ENCODE data around the gene ADAM22. TPM values are rescaled to one million over a fixed set of nuclear protein-coding genes. Genes with fewer than 3 reads are reported as not detected.

ADAM22 gene
- total and polyA plus RNA-seq, 2 donors, result 2.9 to 32.5 TPM

DNA sequence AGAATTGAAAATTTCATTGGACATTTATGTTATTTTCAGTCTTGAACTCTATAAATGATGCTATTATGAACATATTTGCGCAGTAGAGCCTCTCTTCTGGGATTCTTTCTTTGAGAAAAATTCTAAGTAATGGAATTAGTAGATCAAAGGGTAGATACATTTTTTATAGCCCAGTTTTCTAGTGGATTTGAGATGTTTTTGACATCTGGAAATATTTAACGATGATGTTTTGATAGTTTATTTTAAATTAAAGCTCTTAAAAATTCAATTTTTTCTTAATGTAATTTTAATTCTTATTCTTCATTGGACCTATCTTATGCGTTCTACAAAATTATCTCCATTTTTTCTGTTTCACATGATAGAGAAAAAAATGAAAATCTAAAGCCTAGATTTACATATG is 103.0 kb downstream of the ADAM22 start:
- H3K4me1 ChIP-seq (ENCODE audit: insufficient read depth), result no peaks in the 10 kb centered on the region
- H3K36me3 ChIP-seq (ENCODE audit: insufficient read depth), result no peaks in the 10 kb centered on the region
- no peak for DNase-seq (ENCODE audit: extremely low spot score)
- no peak overlapping the region for H3K4me3 ChIP-seq (ENCODE audit: low read depth, low read length)
- 91% methylated on average over 3 of the region's 3 CpGs for WGBS
- H3K27ac ChIP-seq (ENCODE audit: low read depth), result no peak overlapping the region

DNA sequence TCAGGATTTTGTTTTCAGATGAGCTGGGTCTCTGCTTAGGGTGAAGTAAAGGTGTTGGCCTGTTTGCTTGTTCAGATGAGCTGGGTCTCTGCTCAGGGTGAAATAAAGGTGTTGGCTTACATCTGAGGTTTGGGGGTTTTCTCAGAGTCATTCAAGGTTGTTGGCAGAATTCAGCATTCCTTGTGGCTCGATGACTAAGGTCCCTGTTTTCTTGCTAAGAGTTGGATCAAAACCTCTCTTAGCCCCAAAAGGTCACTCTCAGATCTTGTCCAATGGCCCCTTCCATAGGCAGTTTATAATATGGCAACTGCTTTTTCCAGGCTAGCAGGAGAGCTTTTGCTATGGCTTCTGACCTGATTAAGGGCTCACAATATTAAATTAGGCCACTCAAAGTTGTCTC is 106.6 kb downstream of the ADAM22 start:
- DNase-seq (ENCODE audit: extremely low spot score), result no peak
- Histone ChIP-seq H3K4me3 (ENCODE audit: low read depth, low read length) (no peak overlapping the region), H3K36me3 (ENCODE audit: insufficient read depth) (no peaks in the 10 kb centered on the region), H3K27ac (ENCODE audit: low read depth) (no peak overlapping the region), H3K4me1 (ENCODE audit: insufficient read depth) (no peaks in the 10 kb centered on the region)
- 69% methylated on average over 1 of the region's 1 CpG for WGBS

- Histone ChIP-seq H3K27ac (ENCODE audit: low read depth) (no peak overlapping the region), H3K4me3 (ENCODE audit: low read depth, low read length) (no peak overlapping the region), H3K4me1 (ENCODE audit: insufficient read depth) (no peaks in the 10 kb centered on the region), H3K36me3 (ENCODE audit: insufficient read depth) (no peaks in the 10 kb centered on the region)
- 98% methylated on average over 1 of the region's 1 CpG for WGBS
- no peak for DNase-seq (ENCODE audit: extremely low spot score)
Measured at GRCh38 chr7:88041583-88041982, 107.5 kb downstream of the ADAM22 start.

DNA sequence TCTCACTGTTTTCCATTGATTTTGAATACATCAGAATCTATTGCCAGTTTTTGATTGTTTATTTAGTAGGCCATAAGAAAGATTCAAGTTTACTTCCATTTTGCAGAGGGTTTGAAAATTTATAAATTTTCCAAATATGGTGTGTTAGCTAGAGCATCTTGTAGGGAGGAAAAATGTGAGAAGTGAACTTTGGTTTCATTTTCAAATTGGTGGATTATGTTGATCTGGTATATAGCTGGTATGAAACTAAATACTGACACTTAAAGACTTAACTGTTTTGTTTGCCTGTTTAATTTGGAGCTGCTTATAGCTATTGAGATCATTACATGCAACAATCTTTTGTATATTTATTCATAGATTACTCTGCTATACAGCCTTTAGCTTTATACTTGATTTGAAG is 108.1 kb downstream of the ADAM22 start:
- no peaks in the 10 kb centered on the region for H3K36me3 ChIP-seq (ENCODE audit: insufficient read depth)
- no peaks in the 10 kb centered on the region for H3K4me1 ChIP-seq (ENCODE audit: insufficient read depth)
- no peak overlapping the region for H3K4me3 ChIP-seq (ENCODE audit: low read depth, low read length)
- H3K27ac ChIP-seq (ENCODE audit: low read depth), result no peak overlapping the region
- no peak for DNase-seq (ENCODE audit: extremely low spot score)

GRCh38 chr7:88042803-88043202 is 108.8 kb downstream of the ADAM22 start:
- WGBS, result 96% methylated on average over 1 of the region's 1 CpG
- no peak for DNase-seq (ENCODE audit: extremely low spot score)
- Histone ChIP-seq H3K4me3 (ENCODE audit: low read depth, low read length) (no peak overlapping the region), H3K36me3 (ENCODE audit: insufficient read depth) (no peaks in the 10 kb centered on the region), H3K4me1 (ENCODE audit: insufficient read depth) (no peaks in the 10 kb centered on the region), H3K27ac (ENCODE audit: low read depth) (no peak overlapping the region)

GRCh38 chr7:88044069-88044468 is 110.0 kb downstream of the ADAM22 start:
- Histone ChIP-seq H3K36me3 (ENCODE audit: insufficient read depth) (no peaks in the 10 kb centered on the region), H3K4me1 (ENCODE audit: insufficient read depth) (no peaks in the 10 kb centered on the region), H3K27ac (ENCODE audit: low read depth) (no peak overlapping the region), H3K4me3 (ENCODE audit: low read depth, low read length) (no peak overlapping the region)
- 82% methylated on average over 2 of the region's 2 CpGs for WGBS
- no peak for DNase-seq (ENCODE audit: extremely low spot score)

- H3K4me3 ChIP-seq (ENCODE audit: low read depth, low read length), result no peak overlapping the region
- DNase-seq (ENCODE audit: extremely low spot score), result no peak
- no peak overlapping the region for H3K27ac ChIP-seq (ENCODE audit: low read depth)
- H3K4me1 ChIP-seq (ENCODE audit: insufficient read depth), result no peaks in the 10 kb centered on the region
- WGBS, result 84% methylated on average over 1 of the region's 1 CpG
- H3K36me3 ChIP-seq (ENCODE audit: insufficient read depth), result no peaks in the 10 kb centered on the region
Measured at GRCh38 chr7:88046839-88047573, 113.0 kb downstream of the ADAM22 start.

- H3K36me3 ChIP-seq (ENCODE audit: insufficient read depth), result peaks cover 1% of the 10 kb centered on the region
- H3K4me3 ChIP-seq (ENCODE audit: low read depth, low read length), result no peak overlapping the region
- no peak overlapping the region for H3K27ac ChIP-seq (ENCODE audit: low read depth)
- 51% methylated on average over 1 of the region's 1 CpG for WGBS
- no peaks in the 10 kb centered on the region for H3K4me1 ChIP-seq (ENCODE audit: insufficient read depth)
- DNase-seq (ENCODE audit: extremely low spot score), result no peak
Measured at GRCh38 chr7:88057655-88058054, 123.6 kb downstream of the ADAM22 start.

- no peak overlapping the region for H3K4me3 ChIP-seq (ENCODE audit: low read depth, low read length)
- H3K4me1 ChIP-seq (ENCODE audit: insufficient read depth), result no peaks in the 10 kb centered on the region
- DNase-seq (ENCODE audit: extremely low spot score), result no peak
- peaks cover 1% of the 10 kb centered on the region for H3K36me3 ChIP-seq (ENCODE audit: insufficient read depth)
- no peak overlapping the region for H3K27ac ChIP-seq (ENCODE audit: low read depth)
Measured at GRCh38 chr7:88062238-88062637, 128.2 kb downstream of the ADAM22 start.

DNA sequence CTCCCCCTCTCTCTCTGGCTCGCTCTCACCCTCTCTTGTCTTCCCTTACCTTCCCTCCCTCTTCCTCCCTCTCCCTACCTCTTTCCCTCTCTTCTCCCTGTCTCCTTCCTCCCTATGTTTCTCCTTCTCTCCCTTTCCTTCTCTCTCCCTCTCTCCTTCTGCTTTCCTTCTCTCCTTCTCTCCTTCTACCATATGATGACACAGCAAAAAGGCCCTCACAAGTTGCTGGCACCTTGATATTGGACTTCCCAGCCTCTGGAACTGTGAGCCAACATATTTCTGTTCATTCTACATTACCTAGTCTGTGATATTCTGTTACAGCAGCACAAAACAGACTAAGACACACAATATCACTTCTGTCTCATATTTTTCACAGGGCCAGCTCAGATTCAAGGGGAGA is 135.0 kb downstream of the ADAM22 start:
- no peak for DNase-seq (ENCODE audit: extremely low spot score)
- no peaks in the 10 kb centered on the region for H3K4me1 ChIP-seq (ENCODE audit: insufficient read depth)
- no peak overlapping the region for H3K4me3 ChIP-seq (ENCODE audit: low read depth, low read length)
- H3K36me3 ChIP-seq (ENCODE audit: insufficient read depth), result no peaks in the 10 kb centered on the region
- H3K27ac ChIP-seq (ENCODE audit: low read depth), result no peak overlapping the region
- 100% methylated on average over 1 of the region's 1 CpG for WGBS

DNA sequence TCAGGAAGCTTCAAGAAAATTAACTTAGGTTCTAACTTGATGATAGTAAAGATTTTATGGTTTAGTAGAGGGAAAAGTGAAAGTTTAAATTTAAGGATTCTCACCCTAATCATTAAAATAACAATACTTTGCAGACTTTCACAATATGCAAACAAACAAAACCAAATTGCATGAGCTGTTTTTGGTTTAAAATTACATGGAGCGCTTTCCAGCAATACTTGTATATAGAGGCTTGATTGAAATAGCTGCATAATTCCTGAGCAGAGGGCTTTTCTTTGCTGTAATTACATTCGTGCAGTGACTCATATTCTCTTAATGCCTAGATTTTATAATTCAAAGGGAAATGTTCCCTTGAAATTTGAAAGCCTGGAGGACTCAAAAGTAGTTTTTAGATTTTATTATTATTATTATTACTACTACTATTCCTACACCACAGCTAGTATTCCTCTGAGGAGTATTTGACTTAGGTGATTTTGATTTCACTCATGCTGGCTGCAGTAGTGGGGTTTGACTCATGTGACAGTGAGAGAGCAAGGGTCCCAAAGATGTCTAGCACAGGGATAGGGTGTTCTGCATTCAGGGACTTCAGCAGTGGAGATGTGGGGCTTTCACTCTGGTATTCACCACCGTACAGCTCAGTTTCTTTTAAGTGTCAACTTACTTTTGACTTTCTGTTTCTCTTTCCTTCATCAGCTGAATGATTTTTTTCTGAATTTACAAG is 138.1 kb downstream of the ADAM22 start:
- Histone ChIP-seq H3K36me3 (ENCODE audit: insufficient read depth) (no peaks in the 10 kb centered on the region), H3K4me3 (ENCODE audit: low read depth, low read length) (no peak overlapping the region), H3K4me1 (ENCODE audit: insufficient read depth) (no peaks in the 10 kb centered on the region), H3K27ac (ENCODE audit: low read depth) (no peak overlapping the region)
- no peak for DNase-seq (ENCODE audit: extremely low spot score)
- 54% methylated on average over 3 of the region's 3 CpGs for WGBS

GRCh38 chr7:88072715-88073055 is 138.6 kb downstream of the ADAM22 start:
- no peak overlapping the region for H3K4me3 ChIP-seq (ENCODE audit: low read depth, low read length)
- DNase-seq (ENCODE audit: extremely low spot score), result no peak
- H3K36me3 ChIP-seq (ENCODE audit: insufficient read depth), result no peaks in the 10 kb centered on the region
- WGBS, result 78% methylated on average over 1 of the region's 1 CpG
- H3K4me1 ChIP-seq (ENCODE audit: insufficient read depth), result no peaks in the 10 kb centered on the region
- H3K27ac ChIP-seq (ENCODE audit: low read depth), result no peak overlapping the region

DNA sequence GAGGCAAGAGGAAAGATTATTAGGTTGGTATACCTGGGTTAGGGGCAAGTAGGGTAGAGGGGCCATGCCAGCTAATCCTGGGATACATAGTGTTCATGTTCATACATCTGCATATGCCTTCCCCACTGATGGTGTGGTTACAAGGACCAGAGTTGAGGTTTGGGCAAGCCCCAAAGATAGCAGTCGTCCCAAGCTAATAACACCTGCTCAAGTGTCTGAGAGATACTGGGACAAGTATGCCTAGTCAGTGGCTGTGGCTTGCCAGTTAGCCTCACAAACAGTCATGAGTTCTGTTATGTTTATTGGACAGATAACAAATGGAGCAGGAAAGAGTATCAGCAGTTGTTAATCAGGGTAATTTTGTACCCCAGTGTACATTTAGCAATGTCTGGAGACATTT is 139.6 kb downstream of the ADAM22 start:
- Histone ChIP-seq H3K4me3 (ENCODE audit: low read depth, low read length) (no peak overlapping the region), H3K27ac (ENCODE audit: low read depth) (no peak overlapping the region), H3K4me1 (ENCODE audit: insufficient read depth) (no peaks in the 10 kb centered on the region), H3K36me3 (ENCODE audit: insufficient read depth) (no peaks in the 10 kb centered on the region)
- 69% methylated on average over 1 of the region's 1 CpG for WGBS
- no peak for DNase-seq (ENCODE audit: extremely low spot score)

GRCh38 chr7:88075216-88075615 is 141.2 kb downstream of the ADAM22 start:
- H3K27ac ChIP-seq (ENCODE audit: low read depth), result no peak overlapping the region
- no peaks in the 10 kb centered on the region for H3K36me3 ChIP-seq (ENCODE audit: insufficient read depth)
- no peak for DNase-seq (ENCODE audit: extremely low spot score)
- no peak overlapping the region for H3K4me3 ChIP-seq (ENCODE audit: low read depth, low read length)
- H3K4me1 ChIP-seq (ENCODE audit: insufficient read depth), result no peaks in the 10 kb centered on the region
- 71% methylated on average over 2 of the region's 2 CpGs for WGBS

Measured in urinary bladder (tissue), 4 donors.